ENCODE measurements around the gene EPHB1.

The EPHB1 gene

DNA sequence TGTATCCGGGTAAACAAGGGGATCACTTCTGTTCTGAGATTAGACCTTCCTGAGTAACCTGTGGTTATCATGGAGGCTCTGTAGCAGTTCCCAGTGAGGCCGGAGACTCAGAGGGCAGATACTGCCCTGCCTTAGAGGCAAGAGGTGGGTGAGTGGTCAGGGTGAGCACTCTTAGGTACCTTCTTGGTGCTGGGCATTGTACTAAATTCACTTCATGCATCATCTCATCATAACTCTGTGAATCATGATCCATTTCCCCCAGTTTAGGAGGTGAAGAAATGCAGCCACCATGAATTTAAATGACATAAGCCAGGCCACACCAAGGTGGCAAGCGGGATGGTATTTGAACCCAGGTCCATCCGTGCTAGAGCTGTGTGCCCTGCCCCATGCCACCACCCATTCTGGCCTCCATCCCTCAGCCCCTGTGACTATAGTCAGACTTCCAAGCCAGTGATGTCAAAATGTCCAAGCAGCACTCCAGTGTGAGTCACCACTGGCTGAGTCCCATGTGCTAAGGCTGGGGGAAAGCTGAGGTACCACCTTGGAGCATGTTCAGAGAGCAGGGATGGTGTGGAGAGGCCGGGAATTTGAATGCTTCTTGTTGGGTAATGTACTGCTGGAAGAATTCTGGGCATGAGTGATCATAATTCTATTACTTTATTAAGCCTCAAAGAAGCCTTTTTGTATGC lies 88.8 kb downstream of the EPHB1 start:
- no peak for DNase-seq (ENCODE audit: low read depth in 2 of 2)

DNA sequence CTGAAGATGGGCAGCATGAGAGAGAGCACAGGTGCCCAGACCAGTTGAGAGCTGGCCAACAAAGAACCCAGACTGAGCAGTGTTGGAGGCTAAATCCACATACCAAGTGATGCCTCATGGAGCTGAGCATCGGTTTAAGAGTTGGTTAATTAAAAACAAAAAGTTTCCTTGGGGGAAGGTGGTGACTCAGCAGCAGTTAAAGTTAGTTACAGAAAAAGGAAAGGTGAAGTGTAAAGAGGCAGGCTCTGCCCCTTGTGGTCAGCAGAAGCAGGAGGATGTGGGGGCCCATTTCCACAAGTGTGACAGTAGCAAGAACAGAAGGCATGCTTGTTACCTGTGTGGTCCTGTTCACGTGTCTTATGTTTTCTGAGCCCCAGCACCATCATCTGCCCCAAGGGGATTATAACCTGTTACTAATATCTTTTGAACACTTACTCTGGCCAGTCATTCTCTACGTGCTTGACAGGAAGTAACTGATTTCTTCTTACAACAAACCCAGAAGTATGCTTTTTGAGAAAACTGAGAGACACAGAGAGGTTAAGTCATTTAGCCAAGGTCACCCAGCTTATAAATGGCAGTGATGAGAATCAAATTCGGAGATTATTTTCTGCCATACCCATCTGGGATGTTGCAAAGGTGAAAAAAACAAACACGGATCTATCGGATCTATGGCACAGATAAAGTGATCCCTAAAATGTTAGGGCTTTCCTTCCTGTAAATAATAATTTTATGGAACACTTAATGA lies 91.0 kb downstream of the EPHB1 start:
- DNase-seq (ENCODE audit: low read depth in 2 of 2), result no peak

DNA sequence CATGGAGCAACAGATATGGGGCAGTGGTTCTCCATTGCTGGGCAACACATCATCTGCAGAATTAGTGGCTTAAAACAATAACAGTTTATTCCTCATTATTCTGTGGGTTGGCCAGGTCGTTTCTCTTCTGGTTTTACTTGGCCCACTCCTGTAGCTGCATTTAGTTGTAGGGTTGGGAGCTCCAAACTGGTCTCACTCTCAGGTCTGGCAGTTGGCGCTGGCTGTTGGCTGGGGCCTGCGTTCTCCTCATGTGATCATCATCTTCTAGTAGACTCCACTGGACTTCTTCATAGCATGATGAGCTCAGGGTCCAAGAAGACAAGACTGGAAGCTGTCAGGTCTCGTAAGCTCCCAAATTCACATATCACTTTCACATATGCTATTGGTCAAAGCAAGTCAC lies 91.9 kb downstream of the EPHB1 start:
- no peak for DNase-seq (ENCODE audit: low read depth in 2 of 2)

DNA sequence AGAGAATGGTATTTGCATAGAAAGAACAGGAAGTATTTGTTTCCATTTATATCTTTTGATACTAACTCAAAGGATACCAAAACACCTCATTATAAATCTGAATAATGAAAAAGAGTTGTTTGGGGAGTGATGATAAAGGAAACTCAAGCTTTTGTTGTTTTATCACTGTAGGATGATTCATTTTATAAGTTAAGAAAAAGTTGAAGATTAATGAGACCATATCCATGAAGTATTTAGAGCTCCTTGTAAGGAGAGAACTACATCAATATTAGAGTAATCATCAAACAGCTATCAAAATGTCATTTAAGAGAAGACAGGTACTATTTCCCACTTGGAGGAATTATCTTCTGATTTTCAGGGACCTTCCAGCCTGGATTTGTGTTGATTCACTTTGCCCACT lies 92.5 kb downstream of the EPHB1 start:
- no peak for DNase-seq (ENCODE audit: low read depth in 2 of 2)

DNA sequence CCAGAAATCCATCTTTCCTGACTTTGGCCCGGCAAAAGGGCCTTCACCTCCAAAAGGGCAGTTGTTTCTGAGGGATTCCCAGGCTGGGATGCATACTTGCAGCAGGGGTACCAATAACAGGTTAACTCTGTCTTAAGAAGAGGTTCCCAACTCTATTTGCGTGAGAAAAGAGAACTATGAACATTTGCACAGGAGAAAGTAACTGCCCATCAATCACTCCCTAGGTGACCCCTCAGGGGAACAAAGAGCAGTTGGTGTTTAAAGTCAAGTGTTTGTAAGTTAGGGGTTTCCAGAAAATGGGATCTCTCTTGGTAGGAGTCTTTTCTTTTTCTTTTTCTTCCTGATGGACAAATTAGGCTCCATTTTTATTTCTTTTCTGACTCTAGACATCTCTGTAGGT lies 97.3 kb downstream of the EPHB1 start:
- DNase-seq (ENCODE audit: low read depth in 2 of 2), result no peak

DNA sequence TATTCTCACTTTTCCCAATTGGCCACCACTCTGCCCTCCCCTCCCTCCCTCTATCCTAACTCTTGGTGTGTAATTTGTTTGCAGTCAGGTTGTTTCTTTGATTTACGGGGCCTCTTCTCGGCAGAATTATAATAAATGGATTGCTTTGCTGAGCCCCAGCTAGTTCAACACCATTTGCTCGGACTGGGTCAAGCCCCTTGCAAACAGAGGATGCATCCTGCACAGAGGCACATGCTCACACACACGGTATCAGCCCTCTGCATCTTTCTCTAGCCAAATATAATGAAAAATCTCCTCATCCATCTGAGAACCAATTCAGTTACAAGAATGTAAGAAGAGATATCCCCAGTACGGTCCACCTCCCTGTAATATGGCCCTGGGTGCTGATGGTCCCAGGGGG lies 97.7 kb downstream of the EPHB1 start:
- DNase-seq (ENCODE audit: low read depth in 2 of 2), result no peak

DNA sequence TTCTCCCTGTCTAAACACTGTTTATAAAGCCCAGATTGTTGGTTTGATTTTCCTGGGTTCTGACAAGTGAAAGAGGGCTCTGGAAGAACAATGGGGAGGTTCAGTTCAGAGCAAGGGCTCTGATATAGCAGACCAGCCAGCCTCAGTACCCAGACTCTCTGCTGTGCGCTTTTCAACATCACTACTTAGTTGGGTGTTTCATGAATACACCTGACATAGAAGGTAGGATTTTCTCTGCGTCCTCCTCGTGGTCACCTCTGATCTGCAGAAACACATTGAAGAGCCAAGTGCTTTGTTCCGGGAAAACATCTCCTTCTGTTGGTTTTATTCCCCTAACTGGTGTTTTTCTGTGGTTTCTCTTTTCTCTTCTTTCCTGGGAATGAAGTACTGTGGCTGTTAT lies 99.5 kb downstream of the EPHB1 start:
- DNase-seq (ENCODE audit: low read depth in 2 of 2), result no peak

DNA sequence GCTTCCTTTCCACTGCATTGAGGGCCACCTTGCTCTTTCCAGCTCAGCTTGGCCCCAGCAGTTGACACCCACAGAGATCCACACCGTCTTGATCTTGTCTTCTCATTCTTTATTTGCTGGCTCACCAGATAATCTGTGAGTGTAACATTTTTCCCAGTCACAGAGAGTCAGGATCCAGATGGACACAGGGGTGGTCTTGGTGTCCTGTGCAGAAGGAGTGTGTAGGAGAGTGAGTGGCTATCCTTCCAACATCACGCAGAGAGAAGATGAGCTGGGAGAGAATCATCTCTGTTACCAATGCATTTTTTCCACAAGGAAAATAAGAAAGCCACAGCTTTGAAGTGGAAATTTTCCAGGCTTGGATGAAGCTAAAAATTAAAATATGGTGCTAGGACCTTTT lies 100.1 kb downstream of the EPHB1 start:
- DNase-seq (ENCODE audit: low read depth in 2 of 2), result no peak

DNA sequence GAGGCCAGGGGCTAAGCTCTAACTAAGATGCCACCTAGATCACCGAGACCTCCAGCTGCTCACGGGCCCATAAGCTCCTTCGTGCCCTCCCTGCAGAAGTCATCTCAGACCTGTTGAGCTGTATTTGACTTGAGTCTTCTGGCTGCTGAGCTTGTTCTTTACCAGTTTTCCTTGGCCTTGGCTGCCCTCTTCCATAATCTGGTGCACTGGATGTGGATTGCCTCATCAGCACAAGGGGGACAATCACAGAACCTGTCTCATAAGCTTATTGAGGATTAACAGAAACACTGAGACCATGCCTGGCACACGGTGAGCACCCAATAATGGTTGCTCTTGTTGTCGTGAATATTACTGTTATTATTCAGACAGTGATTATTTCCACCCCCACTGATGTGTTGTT lies 101.1 kb downstream of the EPHB1 start:
- DNase-seq (ENCODE audit: low read depth in 2 of 2), result no peak

DNA sequence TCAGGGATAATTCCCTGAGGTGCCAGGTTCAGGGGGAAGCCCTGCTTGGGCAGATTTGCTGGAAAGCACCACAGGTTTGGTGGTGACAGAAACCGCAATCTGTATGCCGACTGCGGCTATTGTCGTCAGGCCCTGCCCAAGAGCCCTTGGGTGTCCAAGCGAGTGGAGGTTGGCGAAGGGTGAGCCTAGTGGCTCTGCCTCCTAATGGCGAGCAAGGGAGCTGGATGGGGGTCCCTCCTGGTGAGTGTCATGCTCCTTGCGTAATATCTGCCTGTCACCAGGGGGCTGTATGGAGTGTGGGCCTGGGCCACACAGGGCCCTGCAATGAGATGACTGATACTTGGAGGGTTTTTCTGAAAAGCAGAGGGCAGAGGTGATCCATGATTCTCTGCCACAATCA lies 101.6 kb downstream of the EPHB1 start:
- no peak for DNase-seq (ENCODE audit: low read depth in 2 of 2)

DNA sequence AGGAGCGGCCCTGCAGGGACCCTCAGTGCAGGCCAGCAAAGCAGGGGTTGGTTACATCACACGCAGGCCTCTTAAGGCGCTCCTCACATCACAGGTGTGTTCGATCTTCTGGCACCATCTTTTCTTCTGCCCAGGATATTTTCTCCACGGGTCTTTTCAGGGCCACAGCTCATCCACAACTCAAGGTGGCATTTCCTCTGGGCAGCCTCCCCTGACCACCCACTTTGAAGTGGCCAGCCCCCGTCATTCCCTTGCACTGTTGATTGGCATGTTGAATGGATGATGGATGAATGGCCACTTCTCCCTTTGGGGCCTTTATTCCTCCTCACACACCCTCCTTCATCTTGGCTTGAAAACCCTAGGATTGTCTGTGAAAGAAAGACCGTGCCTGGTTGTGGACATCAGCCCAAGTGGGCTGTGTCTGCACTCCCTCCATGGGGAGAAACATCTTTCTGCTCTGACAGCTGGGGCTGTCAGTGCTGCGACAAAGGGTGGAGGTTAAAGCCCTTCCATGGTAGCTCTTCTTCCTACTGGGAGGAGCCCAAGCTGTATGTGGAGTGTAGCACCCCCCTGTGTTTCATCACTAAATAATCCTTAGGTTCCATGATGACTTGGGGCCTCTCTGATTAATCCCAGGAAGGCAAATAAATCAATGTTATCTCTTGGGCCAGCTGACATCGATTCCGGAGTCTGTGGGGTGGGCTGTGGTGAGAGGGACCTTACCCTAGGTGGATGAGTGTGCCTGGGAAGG lies 102.5 kb downstream of the EPHB1 start:
- DNase-seq (ENCODE audit: low read depth in 2 of 2), result no peak

DNA sequence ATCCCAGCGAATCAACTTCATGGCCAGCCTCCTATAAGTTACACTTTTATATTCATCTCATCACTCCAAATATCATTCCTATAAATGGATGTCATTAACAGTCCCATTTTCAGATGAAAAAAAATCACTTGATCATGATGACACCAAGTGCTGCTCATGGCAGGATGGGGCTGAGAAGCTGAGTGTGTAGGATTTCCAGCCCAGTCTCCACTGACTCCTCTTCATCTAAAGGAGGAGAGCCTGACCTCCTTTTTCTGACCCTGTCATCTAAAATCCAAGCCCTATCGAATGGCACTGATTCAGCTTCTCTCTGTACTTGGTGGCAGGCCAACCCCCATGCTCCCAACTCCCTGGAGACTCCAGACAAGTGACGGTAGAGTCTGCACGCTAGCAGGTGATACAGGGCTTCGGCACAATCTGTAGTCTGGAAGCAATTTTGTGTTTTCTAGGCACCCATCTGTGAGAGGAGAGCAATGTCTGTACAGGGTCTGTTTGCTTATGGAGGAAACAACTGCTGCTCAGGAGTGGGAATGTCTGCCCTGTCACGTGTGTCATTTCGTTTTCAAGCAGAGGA lies 103.2 kb downstream of the EPHB1 start:
- no peak for DNase-seq (ENCODE audit: low read depth in 2 of 2)

DNA sequence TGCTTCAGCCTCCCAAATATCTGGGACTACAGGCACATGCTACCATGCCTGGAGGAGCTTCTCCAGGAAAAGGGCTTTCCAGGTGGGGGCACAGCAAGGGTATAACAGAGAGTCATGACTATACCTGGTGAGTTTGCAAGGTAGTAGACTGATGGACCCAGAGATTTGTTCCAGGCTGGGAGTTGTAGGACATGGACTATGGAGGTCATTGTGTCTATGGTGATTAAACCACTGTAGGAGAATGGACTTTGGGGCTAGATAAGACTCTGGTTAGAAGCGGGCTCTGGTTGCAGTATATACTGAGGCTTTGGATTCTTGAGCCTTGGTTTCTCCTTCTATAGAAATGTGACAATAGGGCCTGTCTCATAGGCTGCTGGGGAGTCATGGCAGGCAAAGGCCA lies 104.7 kb downstream of the EPHB1 start:
- no peak for DNase-seq (ENCODE audit: low read depth in 2 of 2)

DNA sequence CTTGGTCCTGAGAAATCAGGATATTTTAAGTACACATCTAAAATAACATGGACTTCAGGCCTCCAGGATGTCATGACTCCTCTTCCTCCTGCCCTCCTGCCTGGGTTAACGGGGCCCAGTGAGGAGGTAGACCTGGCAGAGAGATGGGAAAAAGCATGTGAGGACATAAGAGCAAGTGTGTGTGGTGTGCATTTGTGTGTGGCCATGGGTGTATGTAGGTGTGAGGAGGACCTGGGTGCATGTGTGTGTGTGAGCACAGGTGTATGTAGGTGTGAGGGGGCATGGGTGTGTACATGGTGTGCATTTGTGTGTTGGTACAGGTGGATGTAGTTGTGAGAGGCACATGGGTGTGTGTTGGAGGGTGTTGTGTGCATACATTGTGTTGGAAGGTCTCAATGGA lies 105.4 kb downstream of the EPHB1 start:
- DNase-seq (ENCODE audit: low read depth in 2 of 2), result no peak

DNA sequence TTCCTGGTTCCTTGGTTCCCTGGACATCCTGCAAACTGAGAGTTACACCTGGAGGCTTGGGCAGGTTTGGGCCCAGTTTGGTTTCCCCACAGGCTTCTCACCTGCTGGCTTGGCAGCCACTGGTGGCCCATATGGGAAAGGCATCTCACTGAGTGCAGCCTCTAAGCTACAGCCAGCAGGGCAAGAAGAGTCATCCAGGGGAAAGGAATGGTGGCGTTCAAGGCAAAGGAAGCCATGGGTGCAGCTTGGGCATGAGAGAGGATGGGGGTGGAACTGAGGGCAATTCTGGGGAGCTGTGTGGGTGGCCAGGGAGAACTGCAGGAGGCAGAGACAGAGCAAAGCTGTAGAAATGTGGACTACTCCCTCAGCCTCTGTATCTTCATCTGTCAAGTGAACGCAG lies 106.4 kb downstream of the EPHB1 start:
- DNase-seq (ENCODE audit: low read depth in 2 of 2), result no peak

DNA sequence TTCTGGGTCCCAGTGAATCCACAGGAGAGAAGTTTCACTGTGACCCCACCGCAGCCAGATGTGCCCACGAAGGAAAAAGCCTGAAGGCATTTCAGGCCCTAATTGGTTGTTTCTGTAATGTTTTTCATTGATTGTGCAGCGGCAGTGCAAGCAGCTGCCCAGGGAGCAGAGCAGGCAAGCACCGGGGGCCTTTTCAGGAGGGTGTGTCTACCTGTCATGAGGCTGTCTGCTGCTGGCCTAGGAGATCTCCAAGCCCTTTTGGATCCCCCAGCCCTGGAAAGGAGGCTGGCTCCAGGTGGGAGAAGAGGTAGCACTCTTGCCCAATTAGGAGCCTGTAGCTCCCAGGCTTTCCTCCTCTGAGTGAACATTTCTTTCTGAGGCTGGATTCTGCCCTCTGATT lies 108.8 kb downstream of the EPHB1 start:
- DNase-seq (ENCODE audit: low read depth in 2 of 2), result no peak

DNA sequence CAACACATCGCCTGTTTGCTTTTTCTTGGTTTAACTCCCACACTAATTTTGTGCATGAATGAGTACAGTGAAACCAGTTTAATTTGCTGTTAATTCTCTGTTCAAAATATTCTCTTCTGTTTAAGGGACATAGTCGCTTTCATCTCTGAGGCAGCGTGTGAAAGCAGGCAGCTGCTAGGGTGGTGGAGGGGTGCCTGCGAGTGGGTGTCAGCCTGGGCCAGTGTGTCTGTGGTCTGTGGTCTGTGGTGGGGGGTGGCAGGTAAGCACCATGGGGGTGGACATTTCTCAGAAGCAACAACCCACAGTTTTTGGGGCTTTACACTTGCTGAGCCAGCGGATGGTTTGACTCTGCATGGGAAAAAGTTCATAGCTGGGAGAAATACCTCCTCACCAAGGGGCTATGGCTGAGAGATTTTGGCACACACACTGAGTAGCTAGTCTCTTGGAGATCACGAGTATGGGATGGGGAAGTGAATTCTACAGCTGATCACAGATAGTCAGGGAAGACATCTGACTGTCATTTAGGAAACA lies 109.2 kb downstream of the EPHB1 start:
- peak; percentile 6 to 19 for DNase-seq (ENCODE audit: low read depth in 2 of 2)

DNA sequence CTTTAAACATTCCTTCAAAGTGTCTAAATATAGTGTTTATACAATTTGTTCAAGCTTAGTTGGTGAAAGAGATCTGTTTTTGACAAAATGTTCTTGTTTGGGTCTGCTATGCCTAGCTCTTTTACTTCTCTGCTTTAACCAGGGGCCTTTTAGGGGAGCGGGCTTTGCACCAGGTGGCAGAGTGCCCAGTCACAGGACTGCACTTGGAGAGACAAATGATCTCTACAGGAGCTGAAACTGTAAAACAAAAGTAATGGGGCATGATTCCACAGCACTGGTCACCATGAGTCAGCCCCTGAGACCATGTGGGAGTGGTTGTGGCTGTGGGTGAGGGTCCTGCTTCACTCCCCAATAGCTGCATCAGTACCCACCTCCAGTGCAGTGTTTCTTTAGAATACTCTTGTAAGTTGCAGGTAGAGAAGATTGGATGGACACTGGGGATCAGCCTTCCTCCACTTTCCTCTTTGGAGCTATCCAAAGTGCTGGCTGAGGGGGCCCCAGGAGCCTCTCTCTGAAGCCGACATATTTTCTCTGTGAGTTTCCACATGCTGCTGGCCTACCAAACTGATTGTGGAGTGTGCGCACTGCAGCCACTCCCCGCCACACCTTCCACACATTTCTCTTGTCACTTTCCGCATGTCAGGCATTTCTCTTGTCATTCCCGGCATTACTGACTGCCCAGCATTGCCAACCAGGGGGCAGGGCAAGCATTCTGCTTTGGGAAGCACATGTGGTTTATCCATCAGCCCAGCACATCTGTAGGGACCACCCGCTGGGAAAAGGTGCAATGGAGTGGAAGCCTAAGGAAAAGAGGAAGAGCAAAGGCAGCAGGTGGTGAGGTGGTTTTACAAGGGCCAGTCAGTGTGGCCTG lies 110.0 kb downstream of the EPHB1 start:
- DNase-seq (ENCODE audit: low read depth in 2 of 2), result no peak

DNA sequence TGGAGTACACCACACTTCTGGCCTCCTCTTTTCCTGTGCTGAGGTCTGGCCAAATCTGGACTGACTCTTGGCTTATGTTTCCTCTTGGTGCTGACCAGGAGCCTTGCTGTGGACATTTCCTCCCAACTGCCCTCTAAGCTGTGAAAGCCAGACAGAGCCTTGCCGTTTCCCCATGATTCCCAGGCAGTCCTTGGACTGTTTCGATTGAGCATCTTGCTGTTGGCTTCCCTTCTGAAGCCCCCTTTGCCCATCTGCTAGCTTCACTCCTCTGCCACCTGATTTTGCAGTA lies 110.5 kb downstream of the EPHB1 start:
- no peak for DNase-seq (ENCODE audit: low read depth in 2 of 2)

DNA sequence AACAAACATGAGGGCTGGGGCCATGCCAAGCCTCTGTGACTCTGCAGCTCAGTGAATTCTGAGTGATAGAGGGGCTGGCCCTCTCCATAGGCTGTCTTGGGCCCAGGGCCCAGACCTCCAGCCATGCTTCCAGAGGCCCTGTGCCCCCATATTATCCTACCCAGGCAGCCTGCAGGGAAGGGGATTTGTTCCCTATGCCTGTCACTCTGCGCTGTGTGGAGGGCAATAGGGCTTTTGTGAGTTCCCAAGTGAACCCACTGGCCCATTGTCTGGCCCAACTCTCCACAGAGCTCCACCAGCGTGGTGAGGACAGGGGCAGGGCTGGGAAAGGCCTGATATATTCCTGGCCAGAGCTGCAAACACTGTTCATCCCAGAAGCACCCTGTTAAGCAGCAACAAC lies 113.2 kb downstream of the EPHB1 start:
- no peak for DNase-seq (ENCODE audit: low read depth in 2 of 2)

DNA sequence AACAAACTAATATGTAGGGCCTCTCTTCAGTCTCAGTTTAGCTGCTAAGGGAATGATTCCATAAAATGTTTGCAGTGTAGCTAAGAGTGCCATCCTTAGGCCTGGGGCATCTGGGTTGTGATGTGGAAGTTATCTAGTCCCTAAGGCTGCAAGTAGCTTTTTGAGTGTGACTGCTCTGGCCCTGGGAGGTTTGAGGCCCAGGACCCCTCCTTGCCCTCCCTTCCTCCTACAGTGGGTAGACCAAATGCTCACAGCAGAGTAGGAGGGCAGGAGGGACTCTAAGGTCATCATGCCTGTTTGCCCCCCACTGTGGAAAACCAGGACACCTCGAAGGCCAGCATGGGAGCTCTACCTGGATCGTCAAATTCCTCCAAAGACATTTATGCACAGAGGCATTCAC lies 115.0 kb downstream of the EPHB1 start:
- DNase-seq (ENCODE audit: low read depth in 2 of 2), result no peak

Measured in stimulated activated CD4-positive, alpha-beta T cell treated with anti-CD3 and anti-CD28 coated beads, Interleukin-15, amount 100 ng/mL, for 48 hours (primary cell).